ENCODE data around the gene ABCD1.

GRCh38 chrX:153694687-153695270, 29.9 kb upstream of the ABCD1 start:
- TF ChIP-seq CTCF (IDR thresholded peaks at IDR 0.05; ENCODE audit: low read depth, low read length, missing input control) (no peak), FOXA1 (IDR thresholded peaks at IDR 0.05) (no peak), MAX (IDR thresholded peaks at IDR 0.05) (no peak), TAF1 (conservative IDR thresholded peaks at IDR 0.05) (no peak), JUND (IDR thresholded peaks at IDR 0.05) (no peak), GABPA (IDR thresholded peaks at IDR 0.05 in 1 of 2, conservative IDR thresholded peaks at IDR 0.05 in 1 of 2) (no peak), EGR1 (IDR thresholded peaks at IDR 0.05; ENCODE audit: low read depth in 2 of 2) (no peak), ZBTB33 (IDR thresholded peaks at IDR 0.05) (no peak)
- TF ChIP-seq, protein P1, sequence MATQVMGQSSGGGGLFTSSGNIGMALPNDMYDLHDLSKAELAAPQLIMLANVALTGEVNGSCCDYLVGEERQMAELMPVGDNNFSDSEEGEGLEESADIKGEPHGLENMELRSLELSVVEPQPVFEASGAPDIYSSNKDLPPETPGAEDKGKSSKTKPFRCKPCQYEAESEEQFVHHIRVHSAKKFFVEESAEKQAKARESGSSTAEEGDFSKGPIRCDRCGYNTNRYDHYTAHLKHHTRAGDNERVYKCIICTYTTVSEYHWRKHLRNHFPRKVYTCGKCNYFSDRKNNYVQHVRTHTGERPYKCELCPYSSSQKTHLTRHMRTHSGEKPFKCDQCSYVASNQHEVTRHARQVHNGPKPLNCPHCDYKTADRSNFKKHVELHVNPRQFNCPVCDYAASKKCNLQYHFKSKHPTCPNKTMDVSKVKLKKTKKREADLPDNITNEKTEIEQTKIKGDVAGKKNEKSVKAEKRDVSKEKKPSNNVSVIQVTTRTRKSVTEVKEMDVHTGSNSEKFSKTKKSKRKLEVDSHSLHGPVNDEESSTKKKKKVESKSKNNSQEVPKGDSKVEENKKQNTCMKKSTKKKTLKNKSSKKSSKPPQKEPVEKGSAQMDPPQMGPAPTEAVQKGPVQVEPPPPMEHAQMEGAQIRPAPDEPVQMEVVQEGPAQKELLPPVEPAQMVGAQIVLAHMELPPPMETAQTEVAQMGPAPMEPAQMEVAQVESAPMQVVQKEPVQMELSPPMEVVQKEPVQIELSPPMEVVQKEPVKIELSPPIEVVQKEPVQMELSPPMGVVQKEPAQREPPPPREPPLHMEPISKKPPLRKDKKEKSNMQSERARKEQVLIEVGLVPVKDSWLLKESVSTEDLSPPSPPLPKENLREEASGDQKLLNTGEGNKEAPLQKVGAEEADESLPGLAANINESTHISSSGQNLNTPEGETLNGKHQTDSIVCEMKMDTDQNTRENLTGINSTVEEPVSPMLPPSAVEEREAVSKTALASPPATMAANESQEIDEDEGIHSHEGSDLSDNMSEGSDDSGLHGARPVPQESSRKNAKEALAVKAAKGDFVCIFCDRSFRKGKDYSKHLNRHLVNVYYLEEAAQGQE (IDR thresholded peaks at IDR 0.05): no peak

Measured in liver (tissue), 3 donors.